C4-2B (cell line): ENCODE measurements around the gene RHOF.

ENCODE experiments used
- CTCF ChIP-seq: fragments of 450-650 bp; conservative IDR thresholded peaks from 2 replicates; pipeline ENCODE4 v1.5.1; 2017; ENCODE audit warnings: mild to moderate bottlenecking
- ZFX ChIP-seq: fragments of 450-650 bp; IDR thresholded peaks from 2 replicates; pipeline ENCODE4 v1.6.1; 2017

- TF ChIP-seq CTCF (no peak), ZFX (no peak)
Measured at GRCh38 chr12:121827351-121828099, 34.0 kb upstream of the RHOF start.
